HG03095 (cell line): ENCODE results near the gene HSPA8.

ENCODE experiments used
- ATAC-seq: cut with Tn5 transposase; IDR thresholded peaks from one replicate; pipeline ENCODE4 v1.9.1; 2021; ENCODE audit warnings: moderate library complexity; ENCODE audit not compliant: unreplicated experiment

HSPA8 gene

DNA sequence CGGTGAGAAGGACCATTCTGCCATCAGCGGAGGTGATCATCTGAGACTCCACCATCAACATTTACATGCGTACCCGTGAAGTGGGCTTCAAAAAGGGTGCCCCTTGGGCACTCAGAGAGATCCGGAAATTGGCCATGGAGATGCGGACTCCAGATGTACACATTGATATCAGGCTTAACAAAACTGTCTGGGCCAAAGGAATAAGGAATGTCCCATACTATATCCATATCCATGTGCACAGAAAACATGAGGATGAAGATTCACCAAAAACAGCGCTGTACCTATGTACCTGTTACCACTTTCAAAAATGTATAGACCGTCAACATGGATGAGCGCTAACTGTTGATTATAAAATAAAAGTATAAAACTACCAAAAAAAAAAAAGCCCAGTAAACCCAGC is 10.8 kb downstream of the HSPA8 start:
- ATAC-seq: no peak

GRCh38 chr11:123047947-123048293 is 14.0 kb downstream of the HSPA8 start:
- ATAC-seq: no peak

GRCh38 chr11:123047266-123047946 is 14.5 kb downstream of the HSPA8 start:
- no peak for ATAC-seq

DNA sequence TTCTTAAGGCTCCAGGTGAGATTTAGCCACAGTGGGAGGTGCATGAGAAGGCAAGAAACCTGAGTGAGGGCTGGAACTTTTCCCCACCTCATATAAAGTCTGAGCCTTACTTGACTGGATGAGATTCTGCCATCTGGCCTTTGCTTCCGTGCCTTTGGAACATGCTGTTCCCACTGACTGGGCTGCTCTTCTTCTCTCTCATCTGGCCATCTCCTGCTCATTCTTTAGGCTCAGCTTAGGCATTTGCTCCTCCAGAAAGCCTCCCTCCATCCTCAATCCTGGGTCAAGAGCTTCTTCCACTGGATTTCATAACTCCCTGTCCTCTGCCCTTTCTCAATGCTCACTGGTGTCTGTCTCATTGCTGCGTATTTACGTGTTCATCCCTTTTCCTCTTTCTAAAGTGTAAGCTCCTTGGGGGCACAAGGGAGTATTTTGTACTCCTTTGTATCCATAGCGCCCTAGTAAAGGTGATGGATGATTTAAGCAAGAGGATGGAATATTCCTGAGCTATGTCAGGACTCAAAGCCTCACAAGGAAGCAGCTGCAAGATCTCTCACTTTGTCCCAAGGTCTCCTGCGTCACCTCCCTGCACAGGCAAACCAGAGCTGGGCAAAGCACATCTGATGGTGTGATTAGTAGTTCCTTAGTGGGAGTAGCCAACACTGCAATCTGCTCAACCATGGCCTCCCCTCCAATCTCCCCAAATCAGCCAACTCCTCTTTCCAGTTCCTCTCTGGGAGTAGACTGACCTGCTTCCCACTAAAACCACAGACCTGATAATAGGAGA is 15.3 kb downstream of the HSPA8 start:
- ATAC-seq: no peak

- ATAC-seq: no peak
Observed at GRCh38 chr11:123045101-123045500, 16.8 kb downstream of the HSPA8 start.

GRCh38 chr11:123041185-123041584 is 20.8 kb downstream of the HSPA8 start:
- no peak for ATAC-seq

GRCh38 chr11:123040111-123040432 is 21.9 kb downstream of the HSPA8 start:
- no peak for ATAC-seq

GRCh38 chr11:123035831-123036230 is 26.1 kb downstream of the HSPA8 start:
- no peak for ATAC-seq

- ATAC-seq: no peak
Observed at GRCh38 chr11:123034597-123034996, 27.3 kb downstream of the HSPA8 start.

GRCh38 chr11:123033895-123034294 is 28.0 kb downstream of the HSPA8 start:
- ATAC-seq: no peak

DNA sequence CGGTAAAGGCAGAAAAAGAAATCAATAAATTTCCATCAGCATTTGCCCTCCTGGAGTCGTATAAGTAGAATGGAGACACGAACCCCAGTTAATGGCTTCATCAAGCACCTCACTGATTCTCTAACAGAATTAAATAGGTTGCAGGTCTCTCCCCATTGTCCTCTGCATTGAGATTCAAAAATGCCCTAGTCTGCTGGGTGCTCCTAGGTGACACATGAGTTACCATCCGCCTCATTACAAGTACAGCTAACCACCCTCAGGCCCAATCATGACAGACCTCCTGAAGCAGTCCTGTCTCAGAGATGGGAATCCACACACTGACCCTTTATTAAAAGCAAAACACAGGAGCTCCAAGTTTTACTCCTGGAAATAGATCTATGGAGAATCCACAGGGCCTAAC is 31.4 kb downstream of the HSPA8 start:
- no peak for ATAC-seq

- peak; percentile 57 for ATAC-seq
Observed at GRCh38 chr11:123020968-123021367, 41.0 kb downstream of the HSPA8 start.

DNA sequence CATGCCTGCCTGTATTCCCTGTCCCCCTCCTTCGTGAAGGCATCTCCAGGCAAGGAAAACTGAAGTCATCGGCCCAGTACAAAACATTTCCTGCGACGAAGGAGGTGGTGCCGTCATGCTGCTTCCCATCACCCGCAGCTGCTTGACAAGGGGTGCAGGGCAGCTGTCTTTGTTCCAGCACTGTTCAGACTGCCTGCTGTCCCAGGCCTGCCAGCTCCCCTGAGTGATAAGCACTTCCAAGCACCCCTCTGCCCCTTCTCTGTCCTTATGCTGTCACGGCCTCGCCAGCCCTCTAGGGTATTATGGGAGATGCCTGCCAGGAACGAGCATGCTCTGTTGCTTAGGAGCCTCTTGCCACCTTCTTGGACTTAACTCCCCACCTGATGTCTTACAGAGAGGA is 43.2 kb downstream of the HSPA8 start:
- ATAC-seq: no peak

DNA sequence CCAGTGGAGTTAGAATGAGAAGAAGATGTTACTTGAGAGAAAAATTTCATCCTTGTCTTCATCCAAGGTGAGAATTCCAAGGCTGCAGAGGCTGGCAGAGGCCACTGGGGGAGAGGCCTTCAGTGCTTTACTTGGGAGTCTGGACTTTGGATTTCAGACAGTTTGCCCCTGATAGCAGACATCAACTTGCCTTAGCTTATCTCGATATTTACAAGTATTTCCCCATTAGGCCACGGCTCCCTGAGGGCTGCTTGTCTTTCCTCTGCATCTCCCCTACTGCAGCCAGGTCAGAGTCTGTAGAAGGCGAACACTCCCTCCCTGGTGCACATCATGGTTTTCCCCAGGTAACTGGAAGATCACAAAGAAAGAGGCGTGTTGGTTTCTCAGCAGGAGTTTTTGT is 50.4 kb downstream of the HSPA8 start:
- no peak for ATAC-seq
